GM18519 (cell line): ENCODE measurements around the gene SLC8A2.
"Not testable (repeated sequence)": the region's sequence is repeated elsewhere in the genome, so short reads cannot be mapped to it uniquely, and the experiment has no call there.

Source experiments
- ATAC-seq: cut with Tn5 transposase; IDR thresholded peaks from one replicate; pipeline ENCODE4 v1.9.1; 2021; ENCODE audit warnings: mild to moderate bottlenecking, moderate library complexity; ENCODE audit not compliant: unreplicated experiment, low FRiP score

Gene SLC8A2

GRCh38 chr19:47389150-47389556, 82.5 kb downstream of the SLC8A2 start:
- no peak for ATAC-seq

- not testable (repeated sequence) for ATAC-seq
Observed at GRCh38 chr19:47388721-47389120, 83.0 kb downstream of the SLC8A2 start.

GRCh38 chr19:47387623-47388022, 84.1 kb downstream of the SLC8A2 start:
- ATAC-seq = not testable (repeated sequence)

DNA sequence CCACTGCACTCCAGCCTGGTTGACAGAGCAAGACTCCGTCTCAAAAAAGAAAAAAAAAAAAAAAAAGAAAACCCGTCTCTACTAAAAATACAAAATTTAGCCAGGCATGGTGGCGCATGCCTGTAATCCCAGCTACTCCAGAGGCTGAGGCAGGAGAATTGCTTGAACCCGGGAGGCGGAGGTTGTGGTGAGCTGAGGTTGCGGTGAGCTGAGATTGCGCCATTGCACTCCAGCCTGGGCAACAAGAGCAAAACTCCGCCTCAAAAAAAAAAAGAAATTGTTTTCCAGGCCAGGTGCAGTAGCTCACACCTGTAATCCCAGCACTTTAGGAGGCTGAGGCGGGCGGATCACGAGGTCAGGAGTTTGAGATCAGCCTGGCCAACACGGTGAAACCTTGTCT, 85.1 kb downstream of the SLC8A2 start:
- ATAC-seq = not testable (repeated sequence)

- ATAC-seq = not testable (repeated sequence)
Observed at GRCh38 chr19:47384533-47384932, 87.2 kb downstream of the SLC8A2 start.

- not testable (repeated sequence) for ATAC-seq
Observed at GRCh38 chr19:47383890-47384289, 87.8 kb downstream of the SLC8A2 start.

GRCh38 chr19:47381653-47382279, 89.9 kb downstream of the SLC8A2 start:
- no peak for ATAC-seq

DNA sequence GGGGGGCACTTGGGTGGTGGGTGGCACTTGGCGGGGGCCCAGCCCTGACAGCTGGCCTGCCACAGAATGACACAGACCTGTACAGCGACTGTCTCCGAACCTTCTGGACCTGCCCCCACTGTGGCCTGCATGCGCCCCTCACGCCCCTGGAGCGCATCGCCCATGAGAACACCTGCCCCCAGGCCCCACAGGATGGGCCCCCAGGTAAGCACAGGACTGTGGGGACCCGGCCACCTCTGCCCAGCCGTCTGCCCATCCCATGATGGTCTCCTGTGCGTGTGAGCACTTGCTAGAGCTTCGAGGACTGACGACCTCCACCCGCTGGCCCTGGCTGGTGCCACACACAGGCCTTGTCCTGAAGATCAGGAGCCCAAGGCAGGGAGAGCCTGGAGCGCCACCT, 90.6 kb downstream of the SLC8A2 start:
- ATAC-seq = no peak

DNA sequence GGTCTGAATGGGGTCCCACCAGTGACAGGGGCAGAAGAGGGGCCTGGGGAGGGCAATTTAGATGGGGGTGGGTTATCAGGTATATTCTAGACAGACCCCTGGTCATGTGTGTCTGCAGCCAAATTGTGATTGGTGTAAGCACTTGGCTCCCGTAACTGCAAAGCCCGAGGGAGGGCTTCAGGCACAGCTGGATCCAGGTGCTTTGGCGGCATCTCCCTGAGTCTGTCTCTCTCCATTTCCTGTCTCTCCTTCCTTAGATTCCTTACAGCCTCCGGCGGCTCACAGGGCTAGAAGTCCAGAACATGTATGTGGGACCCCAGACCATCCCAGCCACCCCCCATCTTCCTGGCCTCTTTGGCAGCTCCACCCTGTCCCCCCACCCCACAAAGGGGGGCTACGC, 91.1 kb downstream of the SLC8A2 start:
- ATAC-seq = no peak

GRCh38 chr19:47379381-47379938, 92.2 kb downstream of the SLC8A2 start:
- ATAC-seq = no peak

- ATAC-seq = no peak
Observed at GRCh38 chr19:47378246-47378645, 93.4 kb downstream of the SLC8A2 start.
